MCF 10A (cell line): Measurements from ENCODE around the gene CLDN1. TPM values are rescaled to one million over a fixed set of nuclear protein-coding genes. Genes with fewer than 3 reads are reported as not detected.

Experiments
- BruUV-seq: library from RNA; stranded (reverse); fragments of 400-500 nt; replicated peaks from 2 replicates; lab custom pipeline; 2021; lab: Mats Ljungman, UMichigan
- CTCF ChIA-PET: fragments of 300-600 bp; sonication (Branson Sonifier 250); formaldehyde crosslinking; extraction: SDS; loops from one replicate; lab custom pipeline; 2021; ENCODE audit warnings: antibody characterized with exemption, inconsistent platforms; lab: Yijun Ruan, JAX
- POLR2A ChIA-PET: fragments of 300-600, 350-650 bp; sonication (Branson Sonifier 250); formaldehyde crosslinking; extraction: SDS; loops from one replicate; lab custom pipeline; 2020; ENCODE audit warnings: antibody characterized with exemption, inconsistent platforms; lab: Yijun Ruan, JAX
- DNase-seq: peaks from one replicate; pipeline ENCODE4 v3.0.0-alpha.2; 2018; ENCODE audit not compliant: unreplicated experiment
- H3K27ac Mint-ChIP-seq: one replicate; pipeline ENCODE4 v1.8.0; 2022; ENCODE audit warnings: mild to moderate bottlenecking, low read depth, mixed read lengths; ENCODE audit not compliant: unreplicated experiment
- H3K27me3 Mint-ChIP-seq: one replicate; pipeline ENCODE4 v1.8.0; 2022; ENCODE audit warnings: mixed read lengths; ENCODE audit not compliant: insufficient read depth, unreplicated experiment
- H3K36me3 Mint-ChIP-seq: one replicate; pipeline ENCODE4 v1.8.0; 2022; ENCODE audit warnings: mild to moderate bottlenecking, moderate library complexity, mixed read lengths; ENCODE audit not compliant: insufficient read depth, unreplicated experiment
- H3K4me1 Mint-ChIP-seq: one replicate; pipeline ENCODE4 v1.8.0; 2022; ENCODE audit warnings: mixed read lengths; ENCODE audit not compliant: insufficient read depth, unreplicated experiment
- H3K4me3 Mint-ChIP-seq: one replicate; pipeline ENCODE4 v1.8.0; 2022; ENCODE audit warnings: mild to moderate bottlenecking, moderate library complexity, mixed read lengths; ENCODE audit not compliant: unreplicated experiment
- H3K9me3 Mint-ChIP-seq: one replicate; pipeline ENCODE4 v1.8.0; 2022; ENCODE audit warnings: mixed read lengths; ENCODE audit not compliant: unreplicated experiment
- intact Hi-C: fragments of 100-400 bp; cut with micrococcal nuclease; formaldehyde crosslinking; loops from 2 replicates; pipeline ENCODE4 v1.14.1; 2022
- total RNA-seq: library from RNA; stranded (reverse); gene quantifications from 2 replicates; pipeline ENCODE4 v1.2.3, GENCODE V29; 2022
- TF ChIP-seq, protein P1 (sequence below): fragments of 200-600 bp; IDR thresholded peaks from one replicate; pipeline ENCODE4 v1.8.0; 2022; ENCODE audit warnings: antibody characterized with exemption, mild to moderate bottlenecking; ENCODE audit not compliant: unreplicated experiment

Gene CLDN1
- total RNA-seq, 1 experiment from 2014 or later = 263 TPM

DNA sequence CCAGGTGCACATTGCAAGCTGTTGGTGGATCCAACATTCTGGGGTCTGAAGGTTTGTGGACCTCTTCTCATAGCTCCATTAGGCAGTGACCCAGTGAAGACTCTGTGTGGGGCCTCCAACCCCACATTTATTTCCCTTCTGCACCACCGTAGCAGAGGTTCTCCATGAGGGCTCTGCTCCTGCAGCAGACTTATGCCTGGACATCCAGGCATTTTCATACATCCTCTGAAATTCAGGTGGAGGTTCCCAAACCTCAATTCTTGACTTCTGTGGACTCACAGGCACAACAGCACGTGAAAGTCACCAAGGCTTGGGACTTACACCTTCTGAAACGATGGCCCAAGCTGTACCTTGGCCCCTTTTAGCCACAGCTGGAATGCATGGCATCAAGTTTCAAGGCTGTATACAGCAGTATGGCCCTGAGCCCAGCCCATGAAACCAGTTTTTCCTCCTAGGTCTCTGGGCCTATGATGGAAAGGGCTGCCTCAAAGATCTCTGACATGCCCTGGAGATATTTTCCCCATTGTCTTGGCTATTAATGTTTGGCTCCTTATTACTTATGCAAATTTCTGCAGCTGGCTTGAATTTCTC, 30.2 kb downstream of the CLDN1 start:
- POLR2A ChIA-PET = no interaction called here
- no TSS peak for BruUV-seq
- H3K9me3 Mint-ChIP-seq = peaks cover 7% of the 10 kb centered on the region
- peaks cover 17% of the 10 kb centered on the region for H3K36me3 Mint-ChIP-seq
- H3K4me1 Mint-ChIP-seq = peaks cover 5% of the 10 kb centered on the region
- DNase-seq = no peak
- no peaks in the 10 kb centered on the region for H3K27me3 Mint-ChIP-seq
- intact Hi-C loops = no loop called here
- CTCF ChIA-PET = no interaction called here
- no peak overlapping the region for H3K27ac Mint-ChIP-seq
- no peak overlapping the region for H3K4me3 Mint-ChIP-seq
- TF ChIP-seq, protein P1, sequence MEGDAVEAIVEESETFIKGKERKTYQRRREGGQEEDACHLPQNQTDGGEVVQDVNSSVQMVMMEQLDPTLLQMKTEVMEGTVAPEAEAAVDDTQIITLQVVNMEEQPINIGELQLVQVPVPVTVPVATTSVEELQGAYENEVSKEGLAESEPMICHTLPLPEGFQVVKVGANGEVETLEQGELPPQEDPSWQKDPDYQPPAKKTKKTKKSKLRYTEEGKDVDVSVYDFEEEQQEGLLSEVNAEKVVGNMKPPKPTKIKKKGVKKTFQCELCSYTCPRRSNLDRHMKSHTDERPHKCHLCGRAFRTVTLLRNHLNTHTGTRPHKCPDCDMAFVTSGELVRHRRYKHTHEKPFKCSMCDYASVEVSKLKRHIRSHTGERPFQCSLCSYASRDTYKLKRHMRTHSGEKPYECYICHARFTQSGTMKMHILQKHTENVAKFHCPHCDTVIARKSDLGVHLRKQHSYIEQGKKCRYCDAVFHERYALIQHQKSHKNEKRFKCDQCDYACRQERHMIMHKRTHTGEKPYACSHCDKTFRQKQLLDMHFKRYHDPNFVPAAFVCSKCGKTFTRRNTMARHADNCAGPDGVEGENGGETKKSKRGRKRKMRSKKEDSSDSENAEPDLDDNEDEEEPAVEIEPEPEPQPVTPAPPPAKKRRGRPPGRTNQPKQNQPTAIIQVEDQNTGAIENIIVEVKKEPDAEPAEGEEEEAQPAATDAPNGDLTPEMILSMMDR = no peak

DNA sequence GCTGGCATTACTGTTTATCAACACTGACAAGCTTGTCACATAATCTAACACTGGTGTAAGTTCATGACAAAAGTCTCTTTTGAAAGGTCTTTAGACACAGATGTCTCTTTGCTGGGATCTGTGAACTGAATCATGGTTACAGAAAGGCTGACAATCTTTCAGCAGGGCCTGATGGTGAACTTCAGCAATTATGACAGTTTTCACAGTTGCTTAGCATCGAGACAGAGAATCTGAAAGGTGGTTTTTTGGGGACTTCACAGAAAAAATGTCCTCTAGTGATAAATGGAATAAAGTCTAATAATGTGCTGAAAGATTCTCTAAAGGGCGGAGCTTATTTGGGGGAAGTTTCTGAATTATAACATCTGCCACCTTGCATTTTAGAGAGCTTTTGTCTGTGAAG, 32.3 kb downstream of the CLDN1 start:
- Mint-ChIP-seq H3K36me3 (no peaks in the 10 kb centered on the region), H3K4me3 (no peak overlapping the region), H3K9me3 (peaks cover 18% of the 10 kb centered on the region), H3K27ac (no peak overlapping the region), H3K27me3 (no peaks in the 10 kb centered on the region), H3K4me1 (peaks cover 5% of the 10 kb centered on the region)
- TF ChIP-seq, protein P1 = no peak
- intact Hi-C loops = no loop called here
- no peak for DNase-seq
- no TSS peak for BruUV-seq
- ChIA-PET CTCF (interaction anchor here (0.9 to 1.3 kb wide), 3 partner anchors 12 to 87 kb away, joined by 3 to 5 read pairs (median 4); partner anchors contain the start of gene CLDN1), POLR2A (interaction anchor here (1.2 to 1.7 kb wide), 3 partner anchors 12 to 24 kb away, joined by 5 to 8 read pairs (median 7); no protein-coding TSS in a partner anchor)

DNA sequence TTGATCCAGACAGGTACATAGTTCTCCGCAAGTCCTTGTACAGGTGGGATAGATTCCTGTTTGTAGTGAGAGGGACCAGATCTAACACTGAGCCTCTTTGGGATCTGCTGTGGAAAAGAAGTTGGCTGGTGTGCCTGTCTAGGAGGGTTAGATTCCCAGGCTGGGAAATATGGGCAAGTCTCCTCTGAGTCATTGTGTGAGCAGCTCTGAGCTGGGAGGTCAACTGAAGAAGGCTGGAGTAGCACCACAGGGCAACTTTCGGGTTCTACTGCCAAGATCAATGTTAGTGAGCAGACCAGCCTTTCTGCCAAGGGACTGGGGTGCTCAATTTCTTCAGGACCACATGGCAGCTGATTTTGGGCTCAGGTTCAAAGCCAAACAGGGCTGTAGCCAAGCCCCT, 33.4 kb downstream of the CLDN1 start:
- CTCF ChIA-PET = interaction anchor here (1.0 kb wide), 2 partner anchors 11 to 12 kb away, joined by 3 to 4 read pairs; no protein-coding TSS in a partner anchor
- no peak overlapping the region for H3K4me3 Mint-ChIP-seq
- BruUV-seq = no TSS peak
- H3K4me1 Mint-ChIP-seq = peaks cover 5% of the 10 kb centered on the region
- intact Hi-C loops = no loop called here
- TF ChIP-seq, protein P1 = no peak
- POLR2A ChIA-PET = no interaction called here
- DNase-seq = no peak
- no peaks in the 10 kb centered on the region for H3K36me3 Mint-ChIP-seq
- H3K9me3 Mint-ChIP-seq = peaks cover 18% of the 10 kb centered on the region
- H3K27me3 Mint-ChIP-seq = no peaks in the 10 kb centered on the region
- no peak overlapping the region for H3K27ac Mint-ChIP-seq

DNA sequence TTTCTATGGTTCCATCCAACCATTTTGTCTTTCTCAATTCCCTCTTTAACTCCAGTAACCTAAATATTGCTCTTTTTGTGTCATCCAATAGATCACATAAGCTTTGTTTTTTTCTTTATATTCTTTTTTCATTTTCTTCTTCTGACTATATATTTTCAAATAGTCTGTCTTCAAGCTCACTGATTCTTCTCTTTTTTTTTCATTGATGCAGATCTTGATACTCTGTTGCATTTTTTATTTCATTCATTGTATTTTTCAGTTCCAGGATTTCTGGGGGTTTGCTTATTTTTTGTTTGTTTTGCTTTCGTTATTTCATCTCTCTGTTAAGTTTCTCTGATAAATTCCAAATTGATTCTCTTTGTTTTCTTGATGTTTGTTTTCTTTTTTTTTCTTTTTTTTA, 36.2 kb downstream of the CLDN1 start:
- Mint-ChIP-seq H3K4me3 (no peak overlapping the region), H3K36me3 (no peaks in the 10 kb centered on the region), H3K9me3 (peaks cover 16% of the 10 kb centered on the region), H3K4me1 (peaks cover 11% of the 10 kb centered on the region), H3K27me3 (no peaks in the 10 kb centered on the region), H3K27ac (no peak overlapping the region)
- no TSS peak for BruUV-seq
- POLR2A ChIA-PET = no interaction called here
- CTCF ChIA-PET = no interaction called here
- no peak for DNase-seq
- intact Hi-C loops = no loop called here
- TF ChIP-seq, protein P1 = no peak
